ENCODE data around the gene LRPAP1.

LRPAP1 gene

DNA sequence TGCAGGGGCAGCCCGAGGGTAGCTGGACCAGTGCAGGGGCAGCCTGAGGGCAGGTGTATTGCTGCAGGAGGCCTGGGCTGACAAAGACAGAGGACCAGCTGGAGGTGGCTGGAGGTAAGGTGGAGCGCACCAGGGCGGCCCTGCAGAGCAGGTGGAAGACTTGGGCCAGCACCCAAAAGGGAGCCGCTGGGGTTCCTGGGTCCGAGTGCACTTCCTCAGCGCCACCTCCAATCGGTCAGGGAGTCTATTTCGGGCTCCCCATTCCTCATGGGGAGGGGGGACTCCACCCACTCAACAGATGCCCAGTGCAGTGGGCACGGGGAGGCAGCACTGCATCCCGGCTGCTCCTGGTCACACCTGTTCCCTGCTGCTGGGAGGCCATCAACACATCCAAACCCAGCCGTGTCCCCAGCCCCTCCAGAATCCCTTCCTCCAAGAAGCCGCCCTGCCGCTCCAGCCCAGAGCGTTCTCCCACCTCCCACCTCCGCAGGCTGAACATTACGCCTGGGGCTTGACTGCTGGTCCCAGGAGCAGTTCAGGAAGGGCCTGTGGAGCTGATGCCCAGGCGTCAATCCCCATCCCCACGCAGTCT is 1.5 kb downstream of the LRPAP1 start:
- no peak for DNase-seq

DNA sequence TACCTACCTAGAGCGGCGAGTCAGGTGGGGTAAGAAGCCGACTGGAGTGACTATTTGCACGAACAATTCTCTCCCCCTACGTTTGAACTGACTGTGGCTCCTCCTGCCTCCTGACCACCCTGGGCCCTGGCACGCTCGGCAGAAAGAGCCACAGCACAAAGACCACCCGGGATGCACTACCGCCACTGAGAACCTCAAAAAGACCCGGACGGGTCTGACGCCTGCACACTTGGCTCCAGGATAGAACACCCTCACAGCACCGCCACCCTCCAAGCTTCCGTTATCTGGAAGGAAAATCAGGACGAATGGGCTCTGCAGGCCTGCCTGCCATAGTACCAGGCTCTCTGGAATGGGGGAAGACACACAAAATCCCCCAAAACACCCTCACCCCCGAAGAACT is 2.2 kb downstream of the LRPAP1 start:
- DNase-seq, result no peak

DNA sequence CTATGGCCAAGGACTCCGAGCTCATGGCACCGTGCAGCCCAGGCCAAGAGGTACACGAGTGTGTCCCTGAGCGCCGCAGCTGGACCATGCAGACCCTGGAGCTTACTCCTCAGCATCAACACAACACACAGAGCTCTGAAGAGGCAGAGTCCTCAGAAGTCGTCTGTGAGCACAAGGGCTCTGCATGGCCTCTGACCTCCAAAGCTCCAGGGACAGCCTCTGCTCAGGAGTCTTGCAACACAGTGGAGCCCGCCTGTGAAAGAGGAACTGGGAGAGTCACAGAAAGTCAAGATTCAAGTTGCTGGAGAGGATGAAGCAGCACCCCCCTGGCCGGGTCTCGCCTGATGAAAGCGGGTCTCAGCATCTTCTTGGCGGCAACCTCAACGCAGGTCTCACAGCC is 2.9 kb downstream of the LRPAP1 start:
- DNase-seq, result no peak

DNA sequence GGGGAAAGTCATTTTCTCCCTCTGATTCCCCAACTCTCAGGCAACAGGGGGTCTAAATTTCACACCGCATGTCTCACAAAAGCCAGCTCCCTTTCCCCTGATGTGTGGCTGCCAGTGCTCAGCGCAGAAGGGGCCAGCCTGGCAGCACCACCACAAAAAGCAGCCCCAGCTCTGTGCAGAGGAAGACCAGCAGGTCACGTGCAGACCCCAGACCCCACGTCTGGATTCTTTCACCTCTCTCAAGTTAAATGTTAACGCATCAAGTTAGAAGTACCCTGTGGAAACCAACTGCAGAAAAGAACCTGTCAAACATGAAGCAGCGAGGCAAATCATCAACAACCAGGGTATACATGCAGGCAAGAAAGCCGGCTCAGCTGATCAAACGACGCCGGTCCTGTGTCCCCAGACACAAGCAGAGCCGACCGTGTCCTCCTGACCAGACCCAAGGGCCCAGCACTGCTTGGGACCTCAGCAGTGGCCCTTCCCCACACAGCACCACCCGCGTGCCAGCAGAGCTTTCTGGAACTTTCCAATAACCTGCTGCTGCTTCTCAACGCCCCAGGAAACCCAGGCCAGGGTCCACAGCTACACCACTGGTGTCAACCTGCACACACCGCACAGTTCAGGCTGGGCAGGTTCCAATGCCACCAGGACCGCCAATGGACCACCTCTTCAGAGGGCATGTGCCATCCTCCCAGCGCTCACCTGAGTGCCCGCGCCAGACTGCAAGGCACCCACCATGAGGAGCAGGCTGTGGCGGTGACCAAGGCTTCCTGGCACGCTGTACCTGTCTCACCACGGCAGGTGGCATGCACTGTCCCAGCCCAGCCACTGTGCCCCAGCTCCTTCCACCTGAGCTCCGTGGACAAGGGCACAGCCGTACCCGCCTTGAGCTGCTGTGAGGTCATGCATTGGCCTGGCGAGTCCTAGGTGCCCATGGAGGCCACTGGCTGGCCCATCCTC is 4.0 kb downstream of the LRPAP1 start:
- no peak for DNase-seq

DNA sequence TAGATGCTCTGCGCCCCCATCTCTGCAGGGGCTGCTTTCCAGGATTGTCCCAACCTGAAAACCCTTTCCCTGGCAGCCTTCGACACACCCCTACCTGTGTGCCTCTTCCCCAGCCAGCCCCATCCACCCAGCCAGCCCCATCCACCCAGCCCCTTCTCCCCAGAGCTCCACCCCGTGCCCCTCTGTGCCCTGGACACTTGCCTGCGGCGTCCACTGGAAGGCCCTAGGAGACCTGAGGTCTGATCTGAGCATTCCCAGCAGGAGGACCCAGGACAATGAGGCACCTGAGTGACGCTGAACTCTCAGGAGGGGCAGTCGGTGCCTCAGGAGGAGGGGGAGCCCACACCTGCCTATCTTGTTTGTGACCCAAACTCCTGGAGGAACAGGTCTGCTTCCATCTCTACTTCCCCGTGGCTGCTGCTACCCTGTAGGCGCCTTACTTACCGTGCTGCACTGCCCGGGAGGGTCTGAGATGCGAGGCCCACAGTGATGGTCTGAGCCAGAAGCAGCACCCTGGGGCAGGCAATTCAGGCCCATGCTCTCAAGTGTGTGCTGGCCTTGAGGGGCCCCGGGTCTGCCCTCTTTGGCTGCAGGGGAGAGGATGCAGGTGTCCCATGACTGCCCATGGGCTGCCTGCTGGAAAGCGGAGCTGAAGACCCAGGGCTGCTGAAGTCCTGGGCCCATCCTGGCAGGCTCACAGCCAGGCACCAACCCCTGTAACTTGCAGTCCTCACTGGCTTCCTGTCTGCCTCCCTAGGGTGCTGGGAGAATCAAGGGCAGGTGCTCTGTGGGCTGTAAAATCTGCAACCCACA is 4.9 kb downstream of the LRPAP1 start:
- no peak for DNase-seq

DNA sequence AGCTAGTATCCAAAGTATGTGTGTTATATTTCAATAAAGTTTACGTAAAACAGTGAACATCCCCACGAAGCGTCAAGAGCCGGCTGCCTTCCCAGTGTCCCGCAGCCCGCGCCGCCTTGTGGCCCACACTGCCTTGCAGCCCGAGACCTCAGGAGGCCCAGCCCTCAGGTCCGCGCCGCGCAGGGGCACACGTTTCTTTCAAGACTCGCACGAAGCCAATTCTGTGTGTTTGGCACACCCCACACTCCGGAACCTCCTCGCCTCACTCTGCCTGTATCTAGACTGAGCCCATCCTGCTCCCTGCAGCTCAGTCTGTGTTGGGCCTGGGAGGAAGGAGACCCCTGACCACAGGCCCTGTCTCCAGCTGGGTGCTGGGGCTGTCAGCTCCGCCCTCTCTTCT is 5.8 kb downstream of the LRPAP1 start:
- DNase-seq, result no peak

DNA sequence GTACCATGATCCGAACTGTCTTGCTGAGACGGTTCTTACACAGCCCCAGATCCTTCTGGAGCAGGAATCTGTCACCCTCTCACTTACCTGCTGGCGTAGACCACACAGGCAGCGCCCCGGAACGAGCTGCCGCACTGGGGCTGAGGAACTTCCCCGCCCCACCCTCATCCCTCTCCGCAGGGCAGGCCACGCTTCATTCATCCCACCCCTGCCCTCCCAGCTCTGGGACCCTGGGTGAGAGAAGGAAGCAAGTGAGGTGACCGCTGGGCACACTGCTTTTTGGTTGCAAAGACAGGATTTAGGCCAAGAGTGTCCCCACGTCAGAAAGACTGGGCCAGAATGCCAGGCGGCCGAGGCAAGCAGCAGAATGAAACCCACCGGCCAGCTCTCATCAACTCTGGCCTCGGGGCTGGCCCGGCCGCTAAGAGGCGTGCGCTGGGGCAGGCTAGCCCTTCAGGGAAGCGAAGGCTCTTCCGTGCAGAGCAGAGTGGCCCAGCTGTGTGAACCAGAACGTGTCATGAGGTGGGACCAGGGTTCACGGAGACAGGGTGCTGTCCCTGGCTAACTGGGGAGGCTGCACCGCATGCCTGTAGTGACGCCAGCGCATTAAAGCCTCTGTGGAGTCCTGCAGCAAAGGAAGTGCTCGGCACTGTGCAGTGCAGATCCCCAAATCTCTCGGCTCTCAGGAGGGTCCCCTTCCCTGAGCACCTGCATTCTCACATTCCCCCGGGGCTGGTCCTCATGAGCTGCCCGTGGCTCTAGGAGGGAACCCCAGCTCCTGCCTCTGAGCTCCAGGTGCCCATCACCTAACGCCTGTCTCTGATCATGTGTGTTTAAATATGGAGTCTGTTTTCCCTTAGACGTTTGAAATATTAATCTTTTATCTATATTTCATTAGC is 6.4 kb downstream of the LRPAP1 start:
- no peak for DNase-seq

DNA sequence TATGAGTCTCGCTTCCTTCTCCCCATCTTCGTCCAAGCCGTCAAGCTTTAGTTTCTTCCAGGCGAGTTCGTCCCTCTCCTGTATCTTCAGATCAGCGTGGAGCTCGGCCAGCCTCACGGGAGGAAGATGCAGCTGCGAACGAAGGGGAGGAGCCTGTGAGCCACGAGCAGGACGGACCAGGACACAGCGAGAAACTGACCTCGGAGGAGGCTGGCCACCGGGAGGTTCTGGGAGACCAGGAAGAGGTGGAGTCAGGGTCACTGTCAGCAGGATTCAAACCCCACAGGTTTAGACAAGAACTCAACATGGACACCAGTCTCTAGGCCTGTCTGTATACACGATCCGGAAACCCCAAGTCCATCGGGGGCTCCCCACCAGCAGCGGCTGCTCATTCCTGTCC is 7.3 kb downstream of the LRPAP1 start:
- DNase-seq, result no peak

DNA sequence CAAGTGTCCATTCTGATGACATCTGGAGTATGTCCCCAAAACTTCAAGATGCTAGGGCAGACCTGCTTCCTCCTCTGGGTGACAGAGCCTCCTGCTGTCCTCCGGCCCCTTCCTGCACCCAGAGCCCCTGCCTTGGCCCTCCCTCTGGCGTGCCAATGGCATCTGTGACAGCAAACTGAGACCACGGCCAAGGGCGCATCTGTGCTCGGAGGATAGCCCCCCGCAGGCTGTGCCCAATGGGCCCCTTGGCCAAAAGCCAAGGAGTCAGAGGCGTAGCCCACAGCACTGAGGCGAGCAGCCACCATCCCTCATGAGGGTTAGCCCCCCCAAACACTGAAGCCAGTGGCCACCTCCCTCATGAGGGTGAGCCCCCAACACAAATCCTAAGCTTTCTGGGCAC is 7.9 kb downstream of the LRPAP1 start:
- DNase-seq, result no peak

DNA sequence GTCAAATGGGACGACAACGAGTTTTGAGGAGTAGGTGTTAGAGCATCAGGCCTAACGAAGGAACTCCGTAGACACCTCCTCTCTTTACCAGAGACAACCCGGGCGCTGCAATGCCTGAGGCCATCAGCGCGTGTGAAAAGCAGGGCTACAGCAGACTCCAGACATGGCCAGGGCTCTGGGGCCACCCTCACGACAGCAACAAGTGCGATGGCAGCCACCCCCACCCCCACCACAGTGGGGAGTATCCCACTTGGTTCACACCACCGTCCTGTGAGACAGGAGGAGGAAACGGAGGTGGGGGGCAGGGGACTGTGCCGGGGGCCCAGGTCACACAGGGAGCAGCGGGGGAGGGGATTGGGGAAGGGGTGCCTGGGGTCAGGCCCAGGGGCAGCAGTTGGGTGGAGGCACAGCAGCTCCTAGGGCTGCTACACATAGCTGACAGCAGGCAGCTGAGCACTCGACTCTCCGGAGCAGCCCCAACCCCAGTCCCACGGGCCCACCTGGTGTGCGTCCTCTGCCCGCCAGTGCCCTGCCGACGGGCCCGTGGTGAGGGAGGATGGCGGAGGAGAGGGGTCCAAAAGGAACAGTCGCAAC is 8.5 kb downstream of the LRPAP1 start:
- no peak for DNase-seq

DNA sequence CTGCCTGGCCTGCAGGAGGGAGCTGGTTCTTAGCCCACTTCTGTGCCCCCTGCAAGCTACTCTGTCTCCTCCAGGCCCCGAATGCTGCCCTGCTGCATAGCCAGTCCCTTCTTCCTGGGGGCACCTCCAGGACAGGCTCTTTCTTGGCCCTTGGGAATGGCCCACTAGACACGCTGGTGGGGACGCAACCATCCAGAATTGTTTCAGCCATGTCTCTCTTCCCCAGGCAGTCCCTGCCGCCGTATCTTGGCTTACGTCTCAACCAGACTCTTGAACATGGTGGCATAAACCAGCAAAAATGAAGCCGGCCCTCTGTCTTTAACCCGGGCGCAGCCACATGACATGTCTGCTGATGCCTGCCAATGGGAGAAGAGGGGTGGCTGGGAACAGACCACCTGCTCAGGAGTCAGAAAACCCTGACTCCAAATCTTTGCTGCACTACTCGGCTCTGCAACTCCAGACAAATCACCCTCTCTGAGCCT is 9.0 kb downstream of the LRPAP1 start:
- DNase-seq, result no peak

DNA sequence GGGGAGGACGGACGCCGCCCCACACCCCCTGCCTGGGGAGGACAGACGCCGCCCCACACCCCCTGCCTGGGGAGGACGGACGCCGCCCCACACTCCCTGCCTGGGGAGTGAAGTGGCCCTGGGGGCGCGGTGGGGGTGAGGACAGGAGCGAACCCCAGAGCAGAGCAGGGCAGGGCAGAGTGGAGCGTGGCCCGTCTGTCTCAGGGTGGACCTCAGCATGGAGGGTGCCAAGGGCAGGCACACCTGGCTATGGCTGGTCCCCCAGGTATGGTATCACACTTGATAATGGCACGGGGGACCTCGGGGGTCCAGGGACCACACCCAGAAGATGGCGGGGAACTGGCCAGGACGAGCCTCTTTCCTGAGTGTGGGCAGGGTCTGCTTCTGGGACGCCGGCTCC is 9.6 kb downstream of the LRPAP1 start:
- DNase-seq, result no peak

DNA sequence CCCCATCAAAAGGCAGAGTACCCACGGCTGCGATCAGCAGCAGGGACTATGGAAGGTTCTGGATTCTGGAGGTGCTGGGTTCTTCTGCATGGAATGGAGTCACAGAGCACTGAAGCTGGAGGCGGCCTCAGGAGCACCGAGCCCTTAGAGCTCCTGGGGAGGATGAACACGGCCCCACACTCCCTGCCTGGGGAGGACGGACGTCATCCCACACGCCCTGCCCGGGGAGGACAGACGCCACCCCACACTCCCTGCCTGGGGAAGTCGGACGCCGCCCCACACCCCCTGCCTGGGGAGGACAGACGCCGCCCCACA is 9.9 kb downstream of the LRPAP1 start:
- no peak for DNase-seq

DNA sequence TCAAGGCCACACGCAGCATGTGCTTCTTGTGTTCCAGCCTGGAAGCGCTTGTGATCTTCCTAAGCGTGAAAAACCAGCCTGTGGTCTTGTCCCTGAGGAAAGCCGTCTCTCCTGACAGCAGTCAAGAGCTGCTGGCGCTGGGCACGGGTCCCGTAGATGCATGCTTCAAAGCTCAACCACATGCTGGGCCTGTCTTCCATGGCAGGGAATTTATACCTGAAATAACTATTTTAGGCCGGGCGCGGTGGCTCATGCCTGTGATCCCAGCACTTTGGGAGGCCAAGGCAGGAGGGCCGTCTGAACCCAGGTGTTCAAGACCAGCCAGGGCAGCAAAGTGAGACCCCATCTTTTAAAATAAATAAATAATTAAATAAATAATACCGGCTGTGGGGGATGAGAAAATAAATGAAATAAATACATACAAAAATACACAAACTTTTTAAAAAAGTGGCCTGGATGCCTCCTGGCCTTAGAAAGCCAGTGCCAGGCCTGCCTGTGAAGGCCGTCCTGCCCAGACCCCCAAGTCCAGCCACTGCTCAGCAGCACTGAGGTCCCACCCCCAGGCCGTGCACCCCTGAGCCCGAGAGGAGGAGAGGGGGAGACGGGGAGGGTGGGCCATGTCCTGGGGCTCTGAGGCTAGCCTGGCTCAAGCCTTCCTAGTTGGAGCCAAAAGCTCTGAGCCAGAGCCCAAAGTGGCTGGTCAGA is 10.4 kb downstream of the LRPAP1 start:
- no peak for DNase-seq

DNA sequence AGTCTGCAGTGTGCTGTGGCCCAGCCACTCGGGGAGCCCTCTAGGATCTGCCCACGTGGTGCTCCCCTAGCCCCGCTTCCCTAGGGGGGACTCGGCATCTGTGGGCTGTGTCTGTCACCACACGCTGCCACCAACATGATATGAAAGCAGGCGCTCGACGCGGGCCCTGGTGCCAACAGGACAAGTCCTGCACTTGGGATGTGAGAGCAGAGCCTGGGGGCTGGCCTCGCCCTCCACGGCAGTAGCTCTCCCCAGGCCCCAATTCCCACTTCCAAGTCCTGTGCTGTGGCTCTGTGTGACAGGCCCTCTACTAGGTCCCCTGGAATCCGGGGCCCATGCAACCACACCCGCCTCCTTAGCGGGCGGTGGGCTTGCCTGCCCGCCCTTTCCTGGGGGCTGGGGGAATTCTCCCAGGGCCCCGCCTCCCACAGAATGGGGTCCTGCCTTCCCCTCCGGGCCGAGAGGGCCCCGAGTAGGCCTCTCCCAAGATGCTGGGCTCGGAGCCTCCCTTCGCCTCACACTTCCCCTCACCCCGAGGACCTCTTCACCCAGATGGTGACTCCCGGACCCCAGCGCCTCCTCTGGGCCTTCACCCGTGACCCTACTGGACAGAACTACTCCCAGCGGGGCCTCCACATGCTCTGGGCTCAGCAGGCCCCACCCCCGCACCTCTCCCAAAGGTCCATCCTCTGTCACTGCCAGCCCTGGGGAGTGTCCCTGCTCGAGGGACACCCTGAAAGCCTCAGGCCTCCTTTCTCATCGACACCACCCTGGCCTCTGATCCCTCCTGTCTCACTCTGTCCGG is 11.2 kb downstream of the LRPAP1 start:
- no peak for DNase-seq

DNA sequence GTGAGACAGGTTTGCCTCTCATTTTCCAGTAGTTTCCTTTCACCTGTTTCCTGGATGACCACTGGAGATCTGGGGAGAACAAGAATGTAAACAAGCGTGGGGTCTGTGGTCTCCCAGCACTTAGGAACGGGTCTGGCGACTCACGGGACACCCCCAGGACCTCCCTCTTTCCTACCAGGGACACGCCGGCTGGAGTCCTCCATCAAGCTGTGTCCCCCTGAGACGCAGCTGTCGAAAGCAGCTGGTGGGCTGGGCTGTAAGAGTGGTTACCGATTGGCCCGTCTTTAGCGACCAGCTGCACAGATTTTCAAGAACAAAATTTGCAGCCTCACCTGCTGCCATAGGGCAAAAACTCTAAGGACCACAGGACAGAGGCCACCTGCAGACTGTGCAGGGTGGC is 11.9 kb downstream of the LRPAP1 start:
- DNase-seq, result no peak

DNA sequence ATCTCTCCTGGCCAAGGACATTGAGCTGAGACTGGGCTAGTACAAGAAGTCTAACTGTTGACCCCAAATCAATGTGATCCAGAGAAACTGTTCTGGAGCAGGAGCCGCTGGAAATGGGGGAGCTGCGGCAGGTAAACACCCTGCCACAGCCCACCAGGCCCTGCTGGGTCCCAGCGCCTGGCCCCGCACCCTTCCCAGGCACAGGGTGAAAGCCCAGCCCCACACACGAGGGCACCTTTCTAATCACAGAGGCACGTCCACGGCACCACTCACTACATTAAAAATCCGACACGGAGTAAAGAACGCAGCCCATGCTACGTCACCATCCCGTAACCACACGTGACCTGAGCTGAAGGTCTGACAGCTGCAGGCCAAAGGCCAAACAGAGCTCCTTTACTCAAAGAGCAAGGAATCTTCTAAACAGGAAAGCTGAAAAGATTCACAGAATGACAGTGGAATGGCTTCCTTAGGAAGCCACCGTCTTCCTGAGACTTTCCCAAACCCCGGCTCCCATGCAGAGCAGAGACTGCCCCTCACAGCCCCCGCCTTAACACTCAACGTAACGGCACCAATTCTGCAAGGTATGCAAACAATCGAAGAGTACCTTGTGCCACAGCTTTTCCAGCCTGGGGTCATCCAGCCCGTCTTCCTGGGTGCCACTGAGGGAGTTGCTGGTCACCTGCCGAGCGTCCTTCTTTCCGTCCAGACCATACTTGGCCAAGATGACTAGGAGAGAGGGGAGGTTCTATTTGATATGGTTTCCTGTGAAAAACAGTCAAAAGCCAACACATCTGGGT is 12.6 kb downstream of the LRPAP1 start:
- DNase-seq, result no peak

DNA sequence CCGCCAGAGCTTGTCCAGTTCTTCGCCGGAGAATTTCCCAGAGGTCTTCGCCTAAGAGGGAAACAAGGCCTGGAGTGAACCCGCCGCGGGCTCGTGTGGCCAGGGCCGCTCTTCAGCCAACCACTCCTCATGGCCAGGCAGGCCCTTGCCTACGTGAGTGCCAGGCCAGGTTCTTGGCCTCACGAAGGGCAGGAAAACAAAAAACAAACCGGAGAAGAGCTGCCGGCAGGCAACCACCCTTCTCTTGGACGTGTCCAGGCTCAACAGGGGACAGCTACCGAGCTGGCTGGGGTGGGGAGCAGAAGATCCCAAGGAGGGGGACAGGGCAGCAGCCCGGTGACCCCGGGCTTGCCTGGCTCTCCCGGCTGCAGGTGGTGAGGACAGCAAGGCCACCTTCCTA is 13.3 kb downstream of the LRPAP1 start:
- no peak for DNase-seq

DNA sequence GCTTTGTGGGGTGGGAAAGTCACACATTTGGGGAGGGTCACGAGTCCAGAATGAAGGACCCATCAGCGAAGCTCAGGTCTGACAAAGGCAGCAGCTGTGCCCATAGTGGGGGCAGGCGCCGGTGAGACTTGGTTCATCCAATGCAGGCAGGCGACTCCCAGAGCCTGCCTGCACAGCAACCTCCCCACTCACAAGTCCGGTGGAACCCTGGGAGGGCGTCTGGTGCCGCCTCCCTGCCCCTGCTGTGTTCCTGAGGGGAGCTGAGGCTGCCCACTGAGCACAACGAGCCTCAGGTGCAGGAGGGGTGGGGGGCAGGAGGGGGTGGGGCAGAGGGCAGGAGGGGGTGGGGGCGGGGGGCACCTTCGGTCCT is 13.7 kb downstream of the LRPAP1 start:
- no peak for DNase-seq
